Activated CD4-positive, alpha-beta T cell treated with anti-CD3 and anti-CD28 coated beads, Interleukin-2, amount 10 ng/mL, durations not matched to agents 24 days and 14 days (primary cell): ENCODE results near the gene ZNF431. TPM values are rescaled to one million over a fixed set of nuclear protein-coding genes. Genes with fewer than 3 reads are reported as not detected.

Experiments
- DNase-seq: peaks from one replicate; pipeline ENCODE4 v3.0.0; 2022
- H3K27ac Mint-ChIP-seq: one replicate; pipeline ENCODE4 v1.8.0; 2022; ENCODE audit warnings: mild to moderate bottlenecking, mixed read lengths
- H3K27me3 Mint-ChIP-seq: one replicate; pipeline ENCODE4 v1.8.0; 2022; ENCODE audit warnings: mixed read lengths
- H3K36me3 Mint-ChIP-seq: one replicate; pipeline ENCODE4 v1.8.0; 2022; ENCODE audit warnings: low read depth, mild to moderate bottlenecking, mixed read lengths
- H3K4me1 Mint-ChIP-seq: one replicate; pipeline ENCODE4 v1.8.0; 2021; ENCODE audit warnings: mixed read lengths
- H3K4me3 Mint-ChIP-seq: one replicate; pipeline ENCODE4 v1.8.0; 2022; ENCODE audit warnings: mild to moderate bottlenecking, moderate library complexity, mixed read lengths
- H3K9me3 Mint-ChIP-seq: one replicate; pipeline ENCODE4 v1.8.0; 2021; ENCODE audit warnings: mixed read lengths
- intact Hi-C: fragments of 100-400 bp; cut with micrococcal nuclease; formaldehyde crosslinking; loops from one replicate; pipeline ENCODE4 v1.15.1; 2023
- total RNA-seq: library from RNA; stranded (reverse); gene quantifications from 2 replicates; pipeline ENCODE4 v1.2.3, GENCODE V29; 2022

The ZNF431 gene
- 14.2 and 14.8 TPM in 2 replicates for total RNA-seq

GRCh38 chr19:21141787-21142464, at the start of gene ZNF431:
TSS of gene ZNF431 (plus strand) at chr19:21142040. CDS start at chr19:21142184, 144 bp downstream.
- H3K4me1 Mint-ChIP-seq = peaks cover 22% of the 10 kb centered on the region
- peak within 1 kb of the TSS; percentile 92 for H3K4me3 Mint-ChIP-seq
- intact Hi-C loops = loop anchor here (1.0 to 10.0 kb wide), 7 partner anchors 60 to 623 kb away; partner anchors contain the start of genes ZNF100, ZNF430, ZNF626 and ZNF66
- H3K27ac Mint-ChIP-seq = peak within 1 kb of the TSS; percentile 96
- H3K36me3 Mint-ChIP-seq = peaks cover 46% of the 10 kb centered on the region
- DNase-seq = peak; percentile 96
- H3K9me3 Mint-ChIP-seq = peaks cover 7% of the 10 kb centered on the region
- no peaks in the 10 kb centered on the region for H3K27me3 Mint-ChIP-seq

GRCh38 chr19:21092109-21092508, 49.7 kb upstream of the ZNF431 start:
- H3K4me3 Mint-ChIP-seq = no peak overlapping the region
- peaks cover 8% of the 10 kb centered on the region for H3K9me3 Mint-ChIP-seq
- no peaks in the 10 kb centered on the region for H3K27me3 Mint-ChIP-seq
- peaks cover 58% of the 10 kb centered on the region for H3K36me3 Mint-ChIP-seq
- H3K4me1 Mint-ChIP-seq = no peaks in the 10 kb centered on the region
- no peak overlapping the region for H3K27ac Mint-ChIP-seq
- intact Hi-C loops = no loop called here
- no peak for DNase-seq

GRCh38 chr19:21094347-21095025, 47.4 kb upstream of the ZNF431 start:
- no peaks in the 10 kb centered on the region for H3K27me3 Mint-ChIP-seq
- no peak for DNase-seq
- H3K4me1 Mint-ChIP-seq = no peaks in the 10 kb centered on the region
- H3K9me3 Mint-ChIP-seq = peaks cover 8% of the 10 kb centered on the region
- intact Hi-C loops = no loop called here
- no peak overlapping the region for H3K27ac Mint-ChIP-seq
- H3K36me3 Mint-ChIP-seq = peaks cover 65% of the 10 kb centered on the region
- H3K4me3 Mint-ChIP-seq = no peak overlapping the region

GRCh38 chr19:21098291-21098690, 43.5 kb upstream of the ZNF431 start:
- peaks cover 68% of the 10 kb centered on the region for H3K36me3 Mint-ChIP-seq
- H3K9me3 Mint-ChIP-seq = peaks cover 8% of the 10 kb centered on the region
- intact Hi-C loops = no loop called here
- no peaks in the 10 kb centered on the region for H3K27me3 Mint-ChIP-seq
- no peak overlapping the region for H3K27ac Mint-ChIP-seq
- no peak for DNase-seq
- H3K4me3 Mint-ChIP-seq = no peak overlapping the region
- peaks cover 2% of the 10 kb centered on the region for H3K4me1 Mint-ChIP-seq

- DNase-seq = peak; percentile 53
- peaks cover 75% of the 10 kb centered on the region for H3K36me3 Mint-ChIP-seq
- peaks cover 2% of the 10 kb centered on the region for H3K4me1 Mint-ChIP-seq
- H3K27ac Mint-ChIP-seq = no peak overlapping the region
- H3K27me3 Mint-ChIP-seq = no peaks in the 10 kb centered on the region
- H3K9me3 Mint-ChIP-seq = peaks cover 1% of the 10 kb centered on the region
- intact Hi-C loops = no loop called here
- H3K4me3 Mint-ChIP-seq = no peak overlapping the region
Measured at GRCh38 chr19:21101521-21102242, 40.2 kb upstream of the ZNF431 start.

GRCh38 chr19:21109116-21109515, 32.7 kb upstream of the ZNF431 start:
- Mint-ChIP-seq H3K9me3 (peaks cover 38% of the 10 kb centered on the region), H3K27ac (no peak overlapping the region), H3K27me3 (no peaks in the 10 kb centered on the region), H3K36me3 (peaks cover 85% of the 10 kb centered on the region), H3K4me3 (no peak overlapping the region), H3K4me1 (no peaks in the 10 kb centered on the region)
- intact Hi-C loops = no loop called here
- peak; percentile 6 for DNase-seq

- Mint-ChIP-seq H3K4me1 (no peaks in the 10 kb centered on the region), H3K4me3 (no peak overlapping the region), H3K27me3 (no peaks in the 10 kb centered on the region), H3K27ac (no peak overlapping the region), H3K36me3 (peaks cover 83% of the 10 kb centered on the region), H3K9me3 (peaks cover 46% of the 10 kb centered on the region)
- no peak for DNase-seq
- intact Hi-C loops = no loop called here
Measured at GRCh38 chr19:21110183-21110582, 31.7 kb upstream of the ZNF431 start.

GRCh38 chr19:21115430-21115829, 26.4 kb upstream of the ZNF431 start:
- Mint-ChIP-seq H3K9me3 (peaks cover 59% of the 10 kb centered on the region), H3K4me1 (no peaks in the 10 kb centered on the region), H3K27me3 (no peaks in the 10 kb centered on the region), H3K27ac (no peak overlapping the region), H3K4me3 (no peak overlapping the region), H3K36me3 (peaks cover 85% of the 10 kb centered on the region)
- intact Hi-C loops = no loop called here
- no peak for DNase-seq

- Mint-ChIP-seq H3K9me3 (peaks cover 42% of the 10 kb centered on the region), H3K4me3 (no peak overlapping the region), H3K4me1 (no peaks in the 10 kb centered on the region), H3K27ac (no peak overlapping the region), H3K27me3 (no peaks in the 10 kb centered on the region), H3K36me3 (peaks cover 72% of the 10 kb centered on the region)
- peak; percentile 4 for DNase-seq
- intact Hi-C loops = no loop called here
Measured at GRCh38 chr19:21117041-21117907, 24.6 kb upstream of the ZNF431 start.

GRCh38 chr19:21126078-21126477, 15.8 kb upstream of the ZNF431 start:
- intact Hi-C loops = no loop called here
- no peak for DNase-seq
- Mint-ChIP-seq H3K36me3 (peaks cover 18% of the 10 kb centered on the region), H3K4me1 (no peaks in the 10 kb centered on the region), H3K27ac (no peak overlapping the region), H3K4me3 (no peak overlapping the region), H3K27me3 (no peaks in the 10 kb centered on the region), H3K9me3 (peaks cover 19% of the 10 kb centered on the region)

GRCh38 chr19:21127001-21127400, 14.8 kb upstream of the ZNF431 start:
- H3K27me3 Mint-ChIP-seq = no peaks in the 10 kb centered on the region
- peak; percentile 11 for DNase-seq
- no peaks in the 10 kb centered on the region for H3K4me1 Mint-ChIP-seq

GRCh38 chr19:21127898-21128297, 13.9 kb upstream of the ZNF431 start:
- peak; percentile 18 for DNase-seq
- Mint-ChIP-seq H3K27ac (no peak overlapping the region), H3K9me3 (peaks cover 19% of the 10 kb centered on the region), H3K4me3 (no peak overlapping the region), H3K4me1 (no peaks in the 10 kb centered on the region), H3K27me3 (no peaks in the 10 kb centered on the region), H3K36me3 (peaks cover 9% of the 10 kb centered on the region)
- intact Hi-C loops = no loop called here

More at GRCh38 chr19:21127001-21127400, 14.8 kb upstream of the ZNF431 start:
- no peak overlapping the region for H3K27ac Mint-ChIP-seq
- H3K4me3 Mint-ChIP-seq = no peak overlapping the region
- intact Hi-C loops = no loop called here
- peaks cover 16% of the 10 kb centered on the region for H3K36me3 Mint-ChIP-seq
- peaks cover 19% of the 10 kb centered on the region for H3K9me3 Mint-ChIP-seq

- no peak overlapping the region for H3K27ac Mint-ChIP-seq
- peaks cover 7% of the 10 kb centered on the region for H3K36me3 Mint-ChIP-seq
- H3K27me3 Mint-ChIP-seq = no peaks in the 10 kb centered on the region
- no peak overlapping the region for H3K4me3 Mint-ChIP-seq
- intact Hi-C loops = no loop called here
- H3K9me3 Mint-ChIP-seq = peaks cover 28% of the 10 kb centered on the region
- H3K4me1 Mint-ChIP-seq = no peaks in the 10 kb centered on the region
- peak; percentile 38 for DNase-seq
Measured at GRCh38 chr19:21128901-21129698, 12.7 kb upstream of the ZNF431 start.
